WTC11 (cell line): ENCODE results near the gene INPP4A. TPM values are rescaled to one million over a fixed set of nuclear protein-coding genes. Genes with fewer than 3 reads are reported as not detected.
A peak's percentile ranks its signal among the peaks of the same experiment; 100 is the strongest.

Source experiments
- ATAC-seq: fragments of 200-7000 bp; cut with Tn5 transposase; 2 replicates; pipeline ENCODE4 v1.10.0; 2021; ENCODE audit warnings: mild to moderate bottlenecking, moderate library complexity
- CTCF ChIA-PET: fragments of 300-600 bp; sonication (Branson Sonifier 250); formaldehyde crosslinking; loops from one replicate; lab custom pipeline; 2021; ENCODE audit warnings: antibody characterized with exemption; lab: Charles Lee
- POLR2A ChIA-PET: fragments of 350-600 bp; sonication (Branson Sonifier 250); formaldehyde crosslinking; loops from one replicate; lab custom pipeline; 2021; ENCODE audit warnings: antibody characterized with exemption; lab: Charles Lee
- DNase-seq: peaks from one replicate; pipeline ENCODE4 v3.0.0; 2021; ENCODE audit warnings: low spot score
- H3K27ac Mint-ChIP-seq: 2 replicates; pipeline ENCODE4 v1.8.0; 2021; ENCODE audit warnings: mixed read lengths
- H3K27me3 Mint-ChIP-seq: 2 replicates; pipeline ENCODE4 v1.8.0; 2021; ENCODE audit warnings: low read depth, mild to moderate bottlenecking, moderate library complexity, mixed read lengths
- H3K36me3 Mint-ChIP-seq: 2 replicates; pipeline ENCODE4 v1.8.0; 2021; ENCODE audit warnings: mixed read lengths
- H3K4me1 Mint-ChIP-seq: 2 replicates; pipeline ENCODE4 v1.8.0; 2022; ENCODE audit warnings: mixed read lengths
- H3K4me3 Mint-ChIP-seq: 2 replicates; pipeline ENCODE4 v1.8.0; 2021; ENCODE audit warnings: mild to moderate bottlenecking, moderate library complexity, mixed read lengths
- H3K9me3 Mint-ChIP-seq: 2 replicates; pipeline ENCODE4 v1.8.0; 2021; ENCODE audit warnings: mixed read lengths
- ARID4B ChIP-seq: sonication (generic); formaldehyde crosslinking; IDR thresholded peaks from 2 replicates; pipeline ENCODE4 v1.8.0; 2023; ENCODE audit warnings: missing genetic modification reagents, mild to moderate bottlenecking, borderline replicate concordance
- CBFB ChIP-seq: sonication (generic); formaldehyde crosslinking; IDR thresholded peaks from 2 replicates; pipeline ENCODE4 v1.8.1; 2022; ENCODE audit warnings: mild to moderate bottlenecking, low read depth, missing genetic modification reagents
- FOXP1 ChIP-seq: sonication (generic); formaldehyde crosslinking; IDR thresholded peaks from 2 replicates; pipeline ENCODE4 v1.8.0; 2022; ENCODE audit warnings: missing genetic modification reagents, mild to moderate bottlenecking, moderate library complexity, borderline replicate concordance
- GRHL2 ChIP-seq: fragments of 250-450 bp; sonication (Bioruptor Pico); IDR thresholded peaks from 2 replicates; pipeline ENCODE4 v1.8.0; 2022; ENCODE audit warnings: mild to moderate bottlenecking, moderate library complexity; ENCODE audit not compliant: insufficient replicate concordance, severe bottlenecking
- IRF2 ChIP-seq: sonication (generic); formaldehyde crosslinking; IDR thresholded peaks from 2 replicates; pipeline ENCODE4 v1.8.0; 2022; ENCODE audit warnings: low read depth, missing genetic modification reagents, borderline replicate concordance
- NFE2L1 ChIP-seq: sonication (generic); formaldehyde crosslinking; IDR thresholded peaks from 2 replicates; pipeline ENCODE4 v1.8.1; 2023; ENCODE audit warnings: missing genetic modification reagents
- SMAD3 ChIP-seq: sonication (generic); formaldehyde crosslinking; IDR thresholded peaks from 2 replicates; pipeline ENCODE4 v1.8.0; 2022; ENCODE audit warnings: missing genetic modification reagents, mild to moderate bottlenecking, borderline replicate concordance
- STAT6 ChIP-seq: sonication (generic); formaldehyde crosslinking; conservative IDR thresholded peaks from 2 replicates; pipeline ENCODE4 v1.8.1; 2023; ENCODE audit warnings: mild to moderate bottlenecking, low read depth, missing genetic modification reagents, moderate library complexity
- ZNF121 ChIP-seq: sonication (generic); formaldehyde crosslinking; IDR thresholded peaks from 2 replicates; pipeline ENCODE4 v1.8.0; 2023; ENCODE audit warnings: missing genetic modification reagents
- ZNF396 ChIP-seq: fragments of 250-450 bp; sonication (Bioruptor Pico); IDR thresholded peaks from 2 replicates; pipeline ENCODE4 v1.8.0; 2021; ENCODE audit warnings: mild to moderate bottlenecking, moderate library complexity, borderline replicate concordance
- ZNF671 ChIP-seq: fragments of 250-450 bp; sonication (Bioruptor Pico); IDR thresholded peaks from 2 replicates; pipeline ENCODE4 v1.8.0; 2021; ENCODE audit warnings: mild to moderate bottlenecking
- total RNA-seq: library from RNA; stranded (reverse); gene quantifications from 3 replicates; pipeline ENCODE4 v1.2.3, GENCODE V29; 2021
- TF ChIP-seq, protein P1 (sequence below): sonication (generic); formaldehyde crosslinking; IDR thresholded peaks from 2 replicates; pipeline ENCODE4 v1.8.1; 2022; ENCODE audit warnings: low read depth, mild to moderate bottlenecking, moderate library complexity, missing genetic modification reagents, borderline replicate concordance
- TF ChIP-seq, protein P2 (sequence below): fragments of 250-450 bp; sonication (Bioruptor Pico); IDR thresholded peaks from 2 replicates; pipeline ENCODE4 v1.9.0; 2021; ENCODE audit warnings: mild to moderate bottlenecking, borderline replicate concordance

Gene INPP4A
- total RNA-seq, 1 experiment from 2014 or later = 38.3 TPM

GRCh38 chr2:98478088-98478551, 33.5 kb downstream of the INPP4A start:
- Mint-ChIP-seq H3K4me3 (no peak overlapping the region), H3K36me3 (no peaks in the 10 kb centered on the region), H3K27ac (peak overlapping the region; percentile 50; the same call in 1 of the 2 replicates), H3K9me3 (no peaks in the 10 kb centered on the region), H3K27me3 (no peaks in the 10 kb centered on the region), H3K4me1 (peaks cover 64% of the 10 kb centered on the region)
- TF ChIP-seq ARID4B (no peak), ZNF396 (no peak)
- ATAC-seq = no peak
- CTCF ChIA-PET = interaction anchor here (1.2 kb wide), 1 partner anchor 10 kb away, joined by 9 read pairs; no protein-coding TSS in a partner anchor
- POLR2A ChIA-PET = no interaction called here
- DNase-seq = no peak

DNA sequence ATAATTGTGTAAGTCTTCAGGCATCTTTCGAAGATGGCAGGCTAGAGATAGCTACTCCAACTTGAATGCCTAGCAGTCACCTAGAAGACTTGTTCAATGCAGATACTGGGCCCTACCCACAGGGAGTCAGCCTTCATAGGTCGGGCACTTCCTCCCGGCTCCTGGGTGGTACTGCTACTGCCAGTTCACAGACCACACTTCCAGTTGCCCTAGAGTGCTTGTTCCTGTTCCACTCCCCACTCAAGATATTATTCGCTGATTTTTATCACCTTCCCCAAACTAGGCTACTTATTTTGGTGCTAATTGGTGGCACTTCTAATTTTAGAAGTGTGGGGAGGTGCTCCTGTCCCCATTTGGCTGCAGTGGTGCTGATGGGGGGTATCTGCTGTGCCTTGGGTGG, 34.2 kb downstream of the INPP4A start:
- no peaks in the 10 kb centered on the region for H3K36me3 Mint-ChIP-seq
- CTCF ChIA-PET = interaction anchor here (1.2 to 1.3 kb wide), 2 partner anchors 9 kb away, joined by 9 to 12 read pairs; no protein-coding TSS in a partner anchor
- H3K27ac Mint-ChIP-seq = no peak overlapping the region
- no peak for ATAC-seq
- no peak for TF ChIP-seq FOXP1 (CRISPR knock-in tag)
- no peak for TF ChIP-seq ZNF396
- TF ChIP-seq, protein P1, sequence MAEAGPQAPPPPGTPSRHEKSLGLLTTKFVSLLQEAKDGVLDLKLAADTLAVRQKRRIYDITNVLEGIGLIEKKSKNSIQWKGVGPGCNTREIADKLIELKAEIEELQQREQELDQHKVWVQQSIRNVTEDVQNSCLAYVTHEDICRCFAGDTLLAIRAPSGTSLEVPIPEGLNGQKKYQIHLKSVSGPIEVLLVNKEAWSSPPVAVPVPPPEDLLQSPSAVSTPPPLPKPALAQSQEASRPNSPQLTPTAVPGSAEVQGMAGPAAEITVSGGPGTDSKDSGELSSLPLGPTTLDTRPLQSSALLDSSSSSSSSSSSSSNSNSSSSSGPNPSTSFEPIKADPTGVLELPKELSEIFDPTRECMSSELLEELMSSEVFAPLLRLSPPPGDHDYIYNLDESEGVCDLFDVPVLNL (CRISPR knock-in tag) = no peak
- no peak for TF ChIP-seq GRHL2 (CRISPR knock-in tag)
- TF ChIP-seq STAT6 (CRISPR knock-in tag) = no peak
- no peak for TF ChIP-seq IRF2 (CRISPR knock-in tag)
- TF ChIP-seq, protein P2, sequence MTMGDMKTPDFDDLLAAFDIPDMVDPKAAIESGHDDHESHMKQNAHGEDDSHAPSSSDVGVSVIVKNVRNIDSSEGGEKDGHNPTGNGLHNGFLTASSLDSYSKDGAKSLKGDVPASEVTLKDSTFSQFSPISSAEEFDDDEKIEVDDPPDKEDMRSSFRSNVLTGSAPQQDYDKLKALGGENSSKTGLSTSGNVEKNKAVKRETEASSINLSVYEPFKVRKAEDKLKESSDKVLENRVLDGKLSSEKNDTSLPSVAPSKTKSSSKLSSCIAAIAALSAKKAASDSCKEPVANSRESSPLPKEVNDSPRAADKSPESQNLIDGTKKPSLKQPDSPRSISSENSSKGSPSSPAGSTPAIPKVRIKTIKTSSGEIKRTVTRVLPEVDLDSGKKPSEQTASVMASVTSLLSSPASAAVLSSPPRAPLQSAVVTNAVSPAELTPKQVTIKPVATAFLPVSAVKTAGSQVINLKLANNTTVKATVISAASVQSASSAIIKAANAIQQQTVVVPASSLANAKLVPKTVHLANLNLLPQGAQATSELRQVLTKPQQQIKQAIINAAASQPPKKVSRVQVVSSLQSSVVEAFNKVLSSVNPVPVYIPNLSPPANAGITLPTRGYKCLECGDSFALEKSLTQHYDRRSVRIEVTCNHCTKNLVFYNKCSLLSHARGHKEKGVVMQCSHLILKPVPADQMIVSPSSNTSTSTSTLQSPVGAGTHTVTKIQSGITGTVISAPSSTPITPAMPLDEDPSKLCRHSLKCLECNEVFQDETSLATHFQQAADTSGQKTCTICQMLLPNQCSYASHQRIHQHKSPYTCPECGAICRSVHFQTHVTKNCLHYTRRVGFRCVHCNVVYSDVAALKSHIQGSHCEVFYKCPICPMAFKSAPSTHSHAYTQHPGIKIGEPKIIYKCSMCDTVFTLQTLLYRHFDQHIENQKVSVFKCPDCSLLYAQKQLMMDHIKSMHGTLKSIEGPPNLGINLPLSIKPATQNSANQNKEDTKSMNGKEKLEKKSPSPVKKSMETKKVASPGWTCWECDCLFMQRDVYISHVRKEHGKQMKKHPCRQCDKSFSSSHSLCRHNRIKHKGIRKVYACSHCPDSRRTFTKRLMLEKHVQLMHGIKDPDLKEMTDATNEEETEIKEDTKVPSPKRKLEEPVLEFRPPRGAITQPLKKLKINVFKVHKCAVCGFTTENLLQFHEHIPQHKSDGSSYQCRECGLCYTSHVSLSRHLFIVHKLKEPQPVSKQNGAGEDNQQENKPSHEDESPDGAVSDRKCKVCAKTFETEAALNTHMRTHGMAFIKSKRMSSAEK (CRISPR knock-in tag) = no peak
- TF ChIP-seq NFE2L1 (CRISPR knock-in tag) = no peak
- no peak for TF ChIP-seq ZNF121 (CRISPR knock-in tag)
- no peak for TF ChIP-seq ZNF671 (CRISPR knock-in tag)
- no peak for TF ChIP-seq SMAD3 (CRISPR knock-in tag)
- TF ChIP-seq CBFB = no peak
- TF ChIP-seq, all 79 proteins: peak for 0
- Mint-ChIP-seq H3K9me3 (no peaks in the 10 kb centered on the region), H3K4me3 (no peak overlapping the region), H3K27me3 (no peaks in the 10 kb centered on the region), H3K4me1 (peaks cover 69% of the 10 kb centered on the region)
- no peak for DNase-seq
- POLR2A ChIA-PET = no interaction called here
